Occipital lobe (tissue), 3 donors: ENCODE results near the gene MADCAM1. TPM values are rescaled to one million over a fixed set of nuclear protein-coding genes. Genes with fewer than 3 reads are reported as not detected.

Experiments
- DNase-seq: peaks from one replicate; lab custom pipeline; 2025; lab: John Stamatoyannopoulos, UW
- small RNA-seq: library from RNA; depleted of rRNA; stranded (forward); fragments of <200 nt; gene quantifications from one replicate; pipeline ENCODE3, GENCODE V24; 2014
- total RNA-seq: library from RNA; depleted of rRNA; stranded (reverse); fragments of >200 nt; gene quantifications from one replicate; pipeline ENCODE4 v1.2.3, GENCODE V29; 2014

Gene MADCAM1
- total RNA-seq, 1 donor from 2014 or later = 0.16 TPM

DNA sequence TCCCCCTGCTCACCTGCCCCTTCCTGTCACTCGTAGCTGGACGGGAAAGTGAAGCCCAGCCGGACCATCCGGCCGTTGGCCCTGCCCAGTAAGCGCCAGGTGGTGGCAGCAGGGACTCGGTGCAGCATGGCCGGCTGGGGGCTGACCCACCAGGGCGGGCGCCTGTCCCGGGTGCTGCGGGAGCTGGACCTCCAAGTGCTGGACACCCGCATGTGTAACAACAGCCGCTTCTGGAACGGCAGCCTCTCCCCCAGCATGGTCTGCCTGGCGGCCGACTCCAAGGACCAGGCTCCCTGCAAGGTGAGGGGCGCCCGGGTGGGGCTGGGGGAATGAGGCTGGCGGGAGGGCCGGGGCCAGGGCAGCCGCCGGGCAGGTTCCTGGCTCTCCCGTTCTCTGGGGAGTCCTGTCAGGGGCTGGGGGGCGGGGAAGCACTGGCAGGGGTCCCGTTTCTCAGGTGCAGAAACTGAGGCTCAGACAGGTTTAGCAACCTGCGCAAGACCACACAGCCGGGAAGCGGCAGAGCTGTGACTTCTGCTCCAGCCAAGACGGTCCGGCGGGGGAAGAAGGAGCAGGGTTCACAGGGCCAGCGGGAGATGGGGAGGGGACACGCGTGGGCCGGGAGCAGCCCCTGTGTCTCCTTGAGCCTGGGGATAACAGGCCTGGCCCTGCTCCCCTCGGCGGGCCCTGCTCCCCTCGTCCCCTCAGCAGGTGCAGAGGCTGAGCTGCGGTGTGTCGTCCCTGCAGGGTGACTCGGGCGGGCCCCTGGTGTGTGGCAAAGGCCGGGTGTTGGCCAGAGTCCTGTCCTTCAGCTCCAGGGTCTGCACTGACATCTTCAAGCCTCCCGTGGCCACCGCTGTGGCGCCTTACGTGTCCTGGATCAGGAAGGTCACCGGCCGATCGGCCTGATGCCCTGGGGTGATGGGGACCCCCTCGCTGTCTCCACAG, 52.9 kb downstream of the MADCAM1 start:
- no peak for DNase-seq

DNA sequence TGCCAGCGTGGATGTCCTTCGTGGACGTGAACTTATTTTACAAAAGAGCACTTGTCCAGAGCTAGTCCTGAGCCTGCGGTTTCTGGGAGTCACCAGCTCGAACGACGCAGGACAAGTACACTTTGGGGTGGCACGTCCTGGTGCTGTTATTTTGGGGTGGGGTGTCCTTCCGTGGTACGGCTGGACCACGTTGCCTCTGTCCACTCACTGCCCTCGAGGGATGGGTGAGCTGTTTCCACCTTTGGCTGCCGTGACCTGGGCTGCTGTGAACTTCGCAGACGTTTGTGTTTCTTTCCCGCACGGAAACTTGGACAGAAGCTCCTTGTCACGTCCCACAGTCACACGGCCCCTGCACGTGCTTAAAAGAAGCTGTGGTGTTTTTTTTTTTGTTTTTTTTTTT, 58.5 kb downstream of the MADCAM1 start:
- no peak for DNase-seq

Small RNA genes lying within 50 kb of the gene (small RNA-seq; reads per million reads assigned to genes)
- not detected for gene RNA5SP462

Other genes starting within 250 kb of the MADCAM1 start
- 0.62 TPM for gene PLPP2, start 205.1 kb upstream of the MADCAM1 start, total RNA-seq
- 5.3 TPM for gene MIER2, start 151.7 kb upstream of the MADCAM1 start, total RNA-seq
- gene C2CD4C, start 87.3 kb upstream of the MADCAM1 start, total RNA-seq = 16.1 TPM
- gene SHC2, start 35.5 kb upstream of the MADCAM1 start, total RNA-seq = 13.9 TPM
- gene TPGS1, start 11.0 kb downstream of the MADCAM1 start, total RNA-seq = 15.6 TPM
- 46.2 TPM for gene CDC34, start 35.3 kb downstream of the MADCAM1 start, total RNA-seq
- gene GZMM, start 47.6 kb downstream of the MADCAM1 start, total RNA-seq = not detected
- gene BSG, start 76.1 kb downstream of the MADCAM1 start, total RNA-seq = 77.4 TPM
- gene HCN2, start 93.4 kb downstream of the MADCAM1 start, total RNA-seq = 8.0 TPM
- gene POLRMT, start 137.1 kb downstream of the MADCAM1 start, total RNA-seq = 12.5 TPM
- gene FGF22, start 143.4 kb downstream of the MADCAM1 start, total RNA-seq = 0.62 TPM
- gene RNF126, start 166.7 kb downstream of the MADCAM1 start, total RNA-seq = 10.8 TPM
- gene FSTL3, start 179.9 kb downstream of the MADCAM1 start, total RNA-seq = 3.3 TPM
- gene PRSS57, start 199.0 kb downstream of the MADCAM1 start, total RNA-seq = not detected
- gene PALM, start 212.4 kb downstream of the MADCAM1 start, total RNA-seq = 95.9 TPM